Eye (tissue), 1 donor: ENCODE data around the gene NBPF6.
"Not testable (repeated sequence)": the region's sequence is repeated elsewhere in the genome, so short reads cannot be mapped to it uniquely, and the experiment has no call there.

Experiments
- DNase-seq: peaks from one replicate; pipeline ENCODE4 v3.0.0-alpha.2; 2015

NBPF6 gene

GRCh38 chr1:108450043-108450442, at the start of gene NBPF6:
Gene NBPF6 (plus strand): TSS chr1:108450343. CDS start chr1:108450602, 259 bp downstream.
- not testable (repeated sequence) for DNase-seq

DNA sequence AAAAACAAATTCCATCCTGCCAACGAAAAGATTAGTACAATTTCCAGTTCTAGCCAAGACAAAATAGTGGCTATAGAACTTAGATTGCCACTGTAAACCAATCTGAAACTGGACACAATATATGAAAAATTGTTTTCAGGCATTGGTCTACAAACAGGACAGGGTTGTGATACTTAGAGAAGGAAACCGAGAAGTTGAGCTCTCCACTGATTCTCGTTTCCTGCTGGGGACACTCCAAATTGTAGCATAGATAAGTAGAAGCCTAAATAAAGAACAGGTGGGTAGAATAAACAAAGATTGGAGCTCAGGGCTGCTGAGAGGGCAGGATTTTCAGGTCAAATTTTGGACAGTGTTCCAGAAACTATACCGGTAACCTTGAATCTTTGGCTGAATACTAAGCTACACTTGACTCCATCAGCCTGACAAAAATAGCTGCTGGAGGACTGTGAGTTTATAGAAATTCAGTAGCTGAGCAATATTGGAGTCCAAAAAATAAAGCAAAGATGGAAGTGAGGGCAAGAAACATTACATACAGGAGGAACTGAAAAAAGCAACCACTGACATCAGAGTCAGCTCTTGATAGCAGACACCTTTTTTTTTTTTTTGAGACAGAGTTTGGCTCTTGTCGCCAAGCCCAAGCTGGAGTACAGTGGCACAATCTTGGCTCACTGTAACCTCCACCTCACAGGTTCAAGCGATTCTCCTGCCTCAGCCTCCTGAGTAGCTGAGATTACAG, 38.9 kb upstream of the NBPF6 start:
- not testable (repeated sequence) for DNase-seq

DNA sequence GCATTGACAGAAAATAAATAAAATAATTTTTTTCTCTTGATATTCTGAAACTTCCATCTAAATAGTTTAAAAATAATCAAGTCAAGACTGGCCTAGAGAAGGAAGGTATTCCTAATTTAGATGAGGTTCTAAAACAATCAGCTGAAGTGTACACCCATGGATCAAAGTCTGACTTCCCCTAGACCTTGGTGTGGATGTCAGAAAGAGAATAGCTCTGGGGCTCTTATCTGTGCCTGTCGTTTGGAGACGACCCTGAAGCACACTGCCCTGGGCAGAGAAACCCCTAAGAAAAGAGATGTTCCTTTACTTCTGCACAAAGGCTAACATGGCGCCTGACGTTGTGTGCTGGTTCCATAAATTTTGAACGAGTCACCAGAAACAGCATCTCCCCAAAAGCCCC, 30.0 kb upstream of the NBPF6 start:
- DNase-seq, result not testable (repeated sequence)

DNA sequence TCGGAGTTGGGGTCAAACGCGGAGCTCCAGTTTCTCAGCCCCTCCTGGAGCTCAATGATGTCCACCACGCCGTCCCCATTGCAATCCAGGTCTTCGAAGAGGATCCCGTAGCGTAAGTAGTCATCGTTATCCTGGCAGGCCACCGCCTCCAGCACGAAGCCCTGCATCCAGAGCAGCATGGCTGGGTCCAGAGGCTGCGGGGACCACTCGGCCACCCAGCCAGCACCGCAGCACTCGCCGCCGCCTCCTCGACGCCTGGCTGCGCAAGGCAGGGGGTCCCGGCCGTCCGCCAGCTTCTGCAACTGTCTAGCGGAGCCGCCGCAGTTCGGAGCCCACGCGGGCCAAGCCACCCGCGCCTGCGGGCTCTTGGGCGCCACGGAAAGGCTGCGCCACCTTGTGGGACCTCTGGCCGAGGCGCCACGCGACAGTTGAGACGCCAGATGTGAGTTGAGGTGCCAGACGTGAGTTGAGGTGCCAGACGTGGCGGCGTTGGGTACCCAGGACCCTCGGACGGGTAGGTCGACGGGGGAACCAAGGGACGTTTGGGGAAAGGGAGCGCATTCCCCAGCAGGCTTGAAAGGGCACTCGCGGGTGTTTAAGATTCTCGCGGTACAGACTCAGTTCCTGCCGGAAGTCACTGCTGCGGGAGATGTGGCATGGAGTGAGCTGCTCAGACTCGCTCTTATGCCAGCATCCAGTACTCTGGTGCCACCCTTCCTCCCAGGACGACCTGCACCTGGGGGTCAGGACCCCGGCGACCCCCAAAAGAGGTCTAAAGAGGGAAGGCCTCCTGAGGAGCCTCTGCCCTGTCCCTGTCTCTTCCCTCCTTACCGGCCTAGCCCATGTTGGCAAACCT, 28.9 kb upstream of the NBPF6 start:
- not testable (repeated sequence) for DNase-seq

- DNase-seq, result not testable (repeated sequence)
These were observed 23.3 kb upstream of the NBPF6 start for GRCh38 chr1:108426877-108427276.

- not testable (repeated sequence) for DNase-seq
These were observed 18.1 kb upstream of the NBPF6 start for GRCh38 chr1:108432002-108432401.

- not testable (repeated sequence) for DNase-seq
These were observed 16.7 kb upstream of the NBPF6 start for GRCh38 chr1:108433404-108433803.

- not testable (repeated sequence) for DNase-seq
These were observed 11.6 kb upstream of the NBPF6 start for GRCh38 chr1:108438536-108438935.

DNA sequence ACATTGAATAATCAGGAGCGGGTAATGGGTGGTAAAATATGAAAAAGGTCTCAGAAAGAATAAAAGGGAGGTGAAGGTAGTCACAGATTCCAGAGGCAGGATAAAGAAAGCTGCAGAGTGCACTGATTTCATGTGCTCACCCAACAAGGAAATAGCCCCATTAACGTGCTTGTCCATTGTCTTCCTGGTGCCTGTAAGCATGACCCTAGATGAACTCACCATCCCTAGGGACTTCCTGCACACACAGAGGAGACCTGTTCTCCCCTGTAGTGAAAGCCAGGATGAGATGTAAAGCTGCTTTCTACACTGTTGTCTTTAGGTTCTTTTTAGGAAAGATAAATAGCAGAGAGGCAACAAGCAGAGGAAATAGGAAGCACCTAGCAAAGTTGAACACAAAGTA, 4.4 kb downstream of the NBPF6 start:
- not testable (repeated sequence) for DNase-seq

GRCh38 chr1:108458661-108459060, 8.5 kb downstream of the NBPF6 start:
- DNase-seq, result not testable (repeated sequence)

DNA sequence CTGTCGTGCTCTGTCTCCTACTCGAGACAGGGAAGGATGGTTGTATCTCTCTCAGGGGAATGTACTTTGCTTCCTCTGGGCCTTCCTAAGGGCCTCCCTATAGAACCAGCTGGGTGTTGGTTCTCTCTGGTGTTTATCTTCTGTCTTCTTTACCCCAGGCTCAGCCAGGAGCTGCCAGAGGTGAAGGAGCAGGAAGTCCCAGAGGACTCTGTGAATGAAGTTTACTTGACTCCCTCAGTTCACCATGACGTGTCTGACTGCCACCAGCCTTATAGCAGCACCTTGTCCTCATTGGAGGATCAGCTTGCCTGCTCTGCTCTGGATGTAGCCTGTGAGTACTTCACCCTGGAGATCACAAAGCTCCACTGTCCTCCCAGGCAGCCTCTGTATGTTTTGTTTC, 11.6 kb downstream of the NBPF6 start:
- not testable (repeated sequence) for DNase-seq

- DNase-seq, result not testable (repeated sequence)
These were observed 13.8 kb downstream of the NBPF6 start for GRCh38 chr1:108463962-108464361.

DNA sequence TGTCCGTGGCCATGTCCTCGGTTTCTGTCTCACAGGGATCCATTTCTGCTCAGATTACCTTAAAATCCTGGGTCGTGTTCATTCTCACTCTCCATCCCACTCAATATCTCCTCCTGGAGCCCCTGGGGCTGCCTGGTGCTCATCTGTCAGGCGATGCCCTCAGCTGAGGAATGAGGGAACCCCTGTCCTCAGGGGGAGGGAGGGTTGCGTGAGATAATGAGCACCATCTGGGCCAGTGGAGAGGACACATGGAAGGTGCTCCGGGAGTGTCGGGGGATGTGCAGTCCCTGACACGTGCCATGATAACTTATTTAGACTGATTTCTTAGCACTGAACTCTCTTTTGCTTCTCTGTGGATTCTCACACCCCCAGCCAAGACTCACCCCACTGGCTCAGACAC, 16.0 kb downstream of the NBPF6 start:
- not testable (repeated sequence) for DNase-seq

GRCh38 chr1:108467155-108467554, 17.0 kb downstream of the NBPF6 start:
- not testable (repeated sequence) for DNase-seq

- not testable (repeated sequence) for DNase-seq
These were observed 20.6 kb downstream of the NBPF6 start for GRCh38 chr1:108470750-108471149.

- not testable (repeated sequence) for DNase-seq
These were observed 24.4 kb downstream of the NBPF6 start for GRCh38 chr1:108474516-108474915.

DNA sequence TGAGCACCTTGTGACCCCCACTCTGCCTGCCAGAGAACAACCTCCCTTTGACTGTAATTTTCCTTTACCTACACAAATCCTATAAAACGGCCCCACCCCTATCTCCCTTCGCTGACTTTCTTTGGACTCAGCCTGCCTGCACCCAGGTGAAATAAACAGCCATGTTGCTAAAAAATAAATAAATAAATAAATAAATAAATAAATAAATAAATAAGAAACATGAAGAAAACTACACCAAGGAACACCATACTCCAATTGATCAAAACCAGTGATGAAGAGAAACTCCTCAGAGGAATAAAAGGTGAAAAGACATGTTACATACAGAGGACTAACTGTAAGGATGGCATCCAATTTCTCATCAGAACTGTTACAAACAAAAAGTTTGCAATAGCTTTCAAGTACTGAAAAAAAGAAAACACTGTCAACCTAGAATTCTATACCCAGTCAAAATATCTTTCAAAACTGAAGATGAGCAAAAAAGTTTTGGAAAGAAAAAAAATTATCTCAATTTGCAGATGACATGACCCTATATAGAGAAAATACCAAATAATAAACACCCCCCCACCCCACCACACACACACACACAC, 28.4 kb downstream of the NBPF6 start:
- DNase-seq, result peak; percentile 0

DNA sequence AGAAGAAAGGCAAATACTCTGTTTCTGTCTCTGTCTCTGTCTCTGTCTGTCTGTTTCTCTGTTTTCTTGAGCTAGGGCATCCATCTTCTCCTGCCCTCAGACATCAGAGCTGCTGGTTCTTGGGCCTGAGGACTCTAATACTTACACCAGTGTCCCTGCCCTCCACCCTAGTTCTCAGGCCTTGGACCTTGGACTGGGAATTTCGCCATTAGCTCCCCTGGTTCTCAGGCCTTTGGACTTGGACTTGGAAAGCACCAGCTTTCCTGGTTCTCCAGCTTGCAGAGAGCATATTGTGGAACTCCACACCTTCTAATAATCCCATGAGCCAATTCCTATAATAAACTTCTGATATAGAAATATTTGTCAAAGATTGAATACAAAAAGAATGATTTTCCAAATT, 32.6 kb downstream of the NBPF6 start:
- DNase-seq, result no peak

GRCh38 chr1:108485990-108486389, 35.8 kb downstream of the NBPF6 start:
- DNase-seq, result not testable (repeated sequence)

- DNase-seq, result not testable (repeated sequence)
These were observed 36.6 kb downstream of the NBPF6 start for GRCh38 chr1:108486707-108487106.

GRCh38 chr1:108495008-108495407, 44.9 kb downstream of the NBPF6 start:
- DNase-seq, result not testable (repeated sequence)

DNA sequence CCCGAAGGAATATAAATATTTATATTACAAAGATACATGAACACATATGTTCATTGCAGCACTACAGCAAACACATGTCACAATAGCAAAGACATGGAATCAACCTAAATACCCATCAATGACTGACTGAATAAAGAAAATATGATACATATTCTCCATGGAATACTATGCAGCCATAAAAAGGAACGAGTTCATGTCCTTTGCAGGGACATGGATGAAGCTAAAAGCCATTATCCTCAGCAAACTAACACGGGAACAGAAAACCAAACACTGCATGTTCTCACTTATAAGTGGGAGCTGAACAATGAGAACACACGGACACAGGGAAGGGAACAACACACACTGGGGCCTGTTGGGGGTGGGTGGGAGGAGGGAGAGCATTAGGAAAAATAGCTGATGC, 46.7 kb downstream of the NBPF6 start:
- DNase-seq, result not testable (repeated sequence)

DNA sequence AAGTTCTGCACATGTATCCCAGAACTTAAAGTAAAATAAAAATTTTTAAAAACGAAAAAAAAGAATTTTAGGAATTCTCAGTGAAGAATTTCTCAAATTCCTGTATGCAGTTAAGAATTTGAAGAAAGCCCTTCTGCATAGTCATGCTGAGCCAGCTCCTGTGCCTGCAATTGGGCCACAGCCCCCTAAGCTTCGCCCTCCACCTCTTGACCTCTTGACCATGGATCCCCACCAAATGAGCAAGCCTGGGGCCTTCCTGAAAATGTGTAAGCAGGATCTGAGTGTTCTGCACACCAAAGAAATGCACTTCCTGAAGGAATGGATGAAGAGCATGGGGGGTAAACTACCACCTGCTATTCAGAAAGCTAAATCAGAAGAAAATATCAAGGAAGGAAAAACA, 52.0 kb downstream of the NBPF6 start:
- no peak for DNase-seq
